DOHH2 (cell line): ENCODE results near the gene RNF217.

ENCODE experiments used
- H3F3A ChIP-seq: fragments of 200-600 bp; sonication (generic), shearing (Covaris generic); 2 replicates; pipeline ENCODE4 v1.6.0; 2016; ENCODE audit warnings: antibody characterized with exemption, mild to moderate bottlenecking; ENCODE audit not compliant: control insufficient read depth, insufficient read depth
- H3K27ac ChIP-seq: fragments of 200-600 bp; sonication (generic); 2 replicates; pipeline ENCODE4 v1.5.1; 2014; ENCODE audit warnings: low read depth, mild to moderate bottlenecking, low read length, moderate library complexity
- H3K27me3 ChIP-seq: fragments of 200-600 bp; sonication (generic); 2 replicates; pipeline ENCODE4 v1.6.1; 2014; ENCODE audit warnings: mild to moderate bottlenecking, low read length, mixed read lengths; ENCODE audit not compliant: control insufficient read depth
- H3K36me3 ChIP-seq: fragments of 200-600 bp; sonication (generic); 2 replicates; pipeline ENCODE4 v1.6.1; 2014; ENCODE audit warnings: mild to moderate bottlenecking, low read length, moderate library complexity, mixed read lengths; ENCODE audit not compliant: control insufficient read depth
- H3K4me1 ChIP-seq: fragments of 200-600 bp; sonication (generic); 2 replicates; pipeline ENCODE4 v1.6.1; 2014; ENCODE audit warnings: mild to moderate bottlenecking, low read length, mixed read lengths; ENCODE audit not compliant: control insufficient read depth
- H3K4me2 ChIP-seq: fragments of 200-600 bp; sonication (generic); 2 replicates; pipeline ENCODE4 v1.6.0; 2014; ENCODE audit warnings: mild to moderate bottlenecking, low read length, moderate library complexity
- H3K4me3 ChIP-seq: fragments of 200-600 bp; sonication (generic); 2 replicates; pipeline ENCODE4 v1.5.1; 2014; ENCODE audit warnings: mild to moderate bottlenecking, low read length, mixed read lengths
- H3K79me2 ChIP-seq: fragments of 200-600 bp; sonication (generic); 2 replicates; pipeline ENCODE4 v1.6.1; 2014; ENCODE audit warnings: mild to moderate bottlenecking, low read length, mixed read lengths; ENCODE audit not compliant: control insufficient read depth
- H3K9me2 ChIP-seq: fragments of 200-600 bp; sonication (generic); replicated peaks from 2 replicates; pipeline ENCODE4 v1.6.1; 2014; ENCODE audit warnings: mild to moderate bottlenecking, low read length, mixed read lengths; ENCODE audit not compliant: control insufficient read depth
- H3K9me3 ChIP-seq: fragments of 200-600 bp; sonication (generic); 2 replicates; pipeline ENCODE4 v1.6.1; 2014; ENCODE audit warnings: antibody characterized with exemption, low read length, mixed read lengths; ENCODE audit not compliant: control insufficient read depth, insufficient read depth
- H4K20me1 ChIP-seq: fragments of 200-600 bp; sonication (generic); 2 replicates; pipeline ENCODE4 v1.6.0; 2014; ENCODE audit warnings: low read depth, mild to moderate bottlenecking, antibody characterized with exemption, low read length, moderate library complexity; ENCODE audit not compliant: control insufficient read depth, insufficient read depth
- EZH2phosphoT487 ChIP-seq: fragments of 200-600 bp; sonication (generic); IDR thresholded peaks from 2 replicates; pipeline ENCODE4 v1.6.1; 2017; ENCODE audit warnings: borderline replicate concordance, mild to moderate bottlenecking, antibody characterized with exemption, low read length, moderate library complexity, mixed read lengths
- TF ChIP-seq, protein P1 (sequence below): fragments of 200-600 bp; sonication (generic); IDR thresholded peaks from one replicate; pipeline ENCODE4 v1.5.1; 2014; ENCODE audit warnings: antibody characterized with exemption, mild to moderate bottlenecking, low read depth, low read length; ENCODE audit not compliant: poor library complexity, severe bottlenecking

RNF217 gene

DNA sequence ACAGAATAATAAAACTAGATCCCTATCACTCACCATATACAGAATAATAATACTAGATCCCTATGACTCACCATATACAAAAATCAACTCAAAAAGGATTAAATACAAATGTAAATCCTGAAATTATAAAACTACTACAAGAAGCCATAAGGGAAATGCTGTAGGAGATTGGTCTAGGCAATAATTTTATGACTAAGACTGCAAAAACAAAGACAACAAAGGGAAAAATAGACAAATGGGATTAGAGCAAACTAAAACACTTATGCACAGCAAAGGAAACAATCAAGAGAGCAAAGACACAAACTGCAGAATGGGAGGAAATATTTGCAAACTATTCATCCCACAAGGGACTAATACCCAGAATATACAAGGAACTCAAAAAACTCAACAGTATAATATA, 4.1 kb upstream of the RNF217 start:
- no peaks in the 10 kb centered on the region for H3F3A ChIP-seq
- H3K4me1 ChIP-seq = no peaks in the 10 kb centered on the region
- H3K4me2 ChIP-seq = no peak overlapping the region
- H3K79me2 ChIP-seq = no peaks in the 10 kb centered on the region
- no peak overlapping the region for H3K27ac ChIP-seq
- no peaks in the 10 kb centered on the region for H3K9me2 ChIP-seq
- TF ChIP-seq EZH2phosphoT487 = no peak
- TF ChIP-seq, protein P1, sequence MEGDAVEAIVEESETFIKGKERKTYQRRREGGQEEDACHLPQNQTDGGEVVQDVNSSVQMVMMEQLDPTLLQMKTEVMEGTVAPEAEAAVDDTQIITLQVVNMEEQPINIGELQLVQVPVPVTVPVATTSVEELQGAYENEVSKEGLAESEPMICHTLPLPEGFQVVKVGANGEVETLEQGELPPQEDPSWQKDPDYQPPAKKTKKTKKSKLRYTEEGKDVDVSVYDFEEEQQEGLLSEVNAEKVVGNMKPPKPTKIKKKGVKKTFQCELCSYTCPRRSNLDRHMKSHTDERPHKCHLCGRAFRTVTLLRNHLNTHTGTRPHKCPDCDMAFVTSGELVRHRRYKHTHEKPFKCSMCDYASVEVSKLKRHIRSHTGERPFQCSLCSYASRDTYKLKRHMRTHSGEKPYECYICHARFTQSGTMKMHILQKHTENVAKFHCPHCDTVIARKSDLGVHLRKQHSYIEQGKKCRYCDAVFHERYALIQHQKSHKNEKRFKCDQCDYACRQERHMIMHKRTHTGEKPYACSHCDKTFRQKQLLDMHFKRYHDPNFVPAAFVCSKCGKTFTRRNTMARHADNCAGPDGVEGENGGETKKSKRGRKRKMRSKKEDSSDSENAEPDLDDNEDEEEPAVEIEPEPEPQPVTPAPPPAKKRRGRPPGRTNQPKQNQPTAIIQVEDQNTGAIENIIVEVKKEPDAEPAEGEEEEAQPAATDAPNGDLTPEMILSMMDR = no peak
- H3K36me3 ChIP-seq = no peaks in the 10 kb centered on the region
- H3K9me3 ChIP-seq = no peaks in the 10 kb centered on the region; the same call in 1 of the 2 replicates
- H3K27me3 ChIP-seq = no peaks in the 10 kb centered on the region
- H4K20me1 ChIP-seq = no peaks in the 10 kb centered on the region
- no peak overlapping the region for H3K4me3 ChIP-seq

DNA sequence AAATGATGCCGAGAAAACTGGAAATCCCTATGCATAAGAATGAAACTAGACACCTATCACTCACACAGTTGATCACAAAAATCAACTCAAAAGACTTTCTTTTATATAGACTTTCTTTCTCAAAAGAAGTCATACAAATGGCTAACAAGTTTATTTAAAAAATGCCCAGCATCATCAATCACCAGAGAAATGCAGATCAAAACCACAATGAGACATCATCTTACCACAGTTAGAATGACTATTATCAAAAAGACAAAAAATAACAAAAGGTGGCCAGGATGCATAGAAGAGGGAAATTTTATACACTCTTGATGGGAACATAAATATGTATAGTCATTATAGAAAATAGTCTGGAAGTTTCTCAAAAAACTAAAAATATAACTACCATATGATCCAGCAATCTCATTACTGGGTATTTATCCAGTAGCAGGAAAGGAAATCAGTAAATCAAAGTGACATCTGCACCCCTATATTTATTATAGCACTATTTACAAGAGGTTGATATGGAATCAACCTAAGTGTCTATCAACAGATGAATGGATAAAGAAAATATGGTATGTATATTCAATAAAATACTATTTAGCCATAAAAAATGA, 3.4 kb upstream of the RNF217 start:
- H3F3A ChIP-seq = no peaks in the 10 kb centered on the region
- H3K36me3 ChIP-seq = no peaks in the 10 kb centered on the region
- H3K27ac ChIP-seq = no peak overlapping the region
- no peaks in the 10 kb centered on the region for H3K27me3 ChIP-seq
- no peaks in the 10 kb centered on the region for H3K9me2 ChIP-seq
- H3K4me2 ChIP-seq = no peak overlapping the region
- TF ChIP-seq, protein P1 = no peak
- no peak for TF ChIP-seq EZH2phosphoT487
- H3K79me2 ChIP-seq = no peaks in the 10 kb centered on the region
- no peak overlapping the region for H3K4me3 ChIP-seq
- H4K20me1 ChIP-seq = no peaks in the 10 kb centered on the region
- H3K9me3 ChIP-seq = no peaks in the 10 kb centered on the region; the same call in 1 of the 2 replicates
- H3K4me1 ChIP-seq = no peaks in the 10 kb centered on the region

DNA sequence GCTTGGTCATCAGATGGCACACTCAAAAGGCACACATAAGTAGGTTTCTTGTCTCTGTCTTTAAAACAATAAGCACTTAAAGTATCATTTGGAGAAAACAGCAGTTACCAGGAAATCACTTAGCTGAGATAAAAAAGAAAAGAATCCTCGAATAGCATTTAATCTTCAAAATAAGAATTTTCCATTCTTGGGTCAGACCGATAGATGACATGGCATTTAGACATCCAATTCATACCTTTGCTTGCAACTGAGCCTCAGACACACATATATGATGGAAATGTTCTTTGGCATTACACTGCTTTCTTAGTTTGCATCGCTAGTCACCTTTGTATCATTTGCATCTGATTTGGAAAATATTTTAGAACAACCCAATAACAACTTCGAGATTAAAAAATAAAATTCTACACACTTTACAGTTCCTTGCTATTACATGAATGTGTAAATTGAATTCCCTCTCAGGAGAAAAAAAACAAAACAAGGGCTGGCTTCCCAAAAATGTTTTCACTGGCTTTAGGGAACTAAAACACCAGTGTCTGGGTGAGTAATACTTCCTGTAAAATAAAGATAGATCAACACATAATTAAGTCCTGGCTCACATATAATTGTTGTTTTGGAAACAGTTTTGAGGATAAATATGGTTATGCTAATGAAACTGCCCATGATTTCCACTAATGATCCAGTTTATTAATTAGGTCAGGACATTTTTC, 1.3 kb upstream of the RNF217 start:
- H3F3A ChIP-seq = no peaks in the 10 kb centered on the region
- H3K79me2 ChIP-seq = no peaks in the 10 kb centered on the region
- no peaks in the 10 kb centered on the region for H4K20me1 ChIP-seq
- H3K27ac ChIP-seq = no peak overlapping the region
- TF ChIP-seq EZH2phosphoT487 = no peak
- TF ChIP-seq, protein P1 = no peak
- H3K9me2 ChIP-seq = no peaks in the 10 kb centered on the region
- no peaks in the 10 kb centered on the region for H3K4me1 ChIP-seq
- no peak overlapping the region for H3K4me3 ChIP-seq
- H3K27me3 ChIP-seq = no peaks in the 10 kb centered on the region
- no peaks in the 10 kb centered on the region for H3K36me3 ChIP-seq
- no peak overlapping the region for H3K4me2 ChIP-seq
- H3K9me3 ChIP-seq = no peaks in the 10 kb centered on the region; the same call in 1 of the 2 replicates
